Astrocyte of the spinal cord (primary cell): ENCODE measurements around the gene DOCK8.

Source experiments
- DNase-seq: peaks from one replicate; pipeline ENCODE4 v3.0.0; 2011; ENCODE audit warnings: low read depth, low spot score
- H3K4me3 ChIP-seq: 2 replicates; pipeline ENCODE4 v1.5.1; 2011; ENCODE audit warnings: low read depth, mild to moderate bottlenecking, low read length, moderate library complexity
- CTCF ChIP-seq: IDR thresholded peaks from 2 replicates; pipeline ENCODE4 v1.5.1; 2012; ENCODE audit warnings: low read depth, mild to moderate bottlenecking, low read length, inconsistent platforms
- in situ Hi-C: cut with HindIII; loops from 2 replicates; pipeline ENCODE4 v1.10.0; 2017; ENCODE audit warnings: low sequenced_read_pairs

The DOCK8 gene

GRCh38 chr9:489198-490197, 274.8 kb downstream of the DOCK8 start:
- no peak overlapping the region for H3K4me3 ChIP-seq
- DNase-seq: no peak
- TF ChIP-seq CTCF: no peak
- in situ Hi-C loops: no loop called here

- in situ Hi-C loops: no loop called here
- DNase-seq: no peak
- TF ChIP-seq CTCF: no peak
- no peak overlapping the region for H3K4me3 ChIP-seq
Measured at GRCh38 chr9:494764-495163, 280.1 kb downstream of the DOCK8 start.

- TF ChIP-seq CTCF: no peak
- in situ Hi-C loops: no loop called here
Measured at GRCh38 chr9:495739-496138, 281.1 kb downstream of the DOCK8 start.

GRCh38 chr9:503326-503725, 288.7 kb downstream of the DOCK8 start:
- in situ Hi-C loops: no loop called here
- no peak for TF ChIP-seq CTCF
- no peak overlapping the region for H3K4me3 ChIP-seq
- no peak for DNase-seq

More at GRCh38 chr9:495739-496138, 281.1 kb downstream of the DOCK8 start:
- DNase-seq: no peak
- no peak overlapping the region for H3K4me3 ChIP-seq

- peak; percentile 22 for TF ChIP-seq CTCF
- H3K4me3 ChIP-seq: peak within 1 kb of the TSS; percentile 50
- in situ Hi-C loops: no loop called here
- DNase-seq: peak; percentile 45
Measured at GRCh38 chr9:503881-504852, 289.5 kb downstream of the DOCK8 start, which contains the start of gene KANK1. TSS of gene KANK1 (plus strand) at chr9:504695.

GRCh38 chr9:504921-505740, 290.5 kb downstream of the DOCK8 start:
- TF ChIP-seq CTCF: no peak
- peak overlapping the region; percentile 50 for H3K4me3 ChIP-seq
- in situ Hi-C loops: no loop called here
- DNase-seq: no peak
